ENCODE results near the gene MTFR2.

- no peak for TF ChIP-seq CTCF (IDR thresholded peaks at IDR 0.05)
- TF ChIP-seq POLR2A (IDR thresholded peaks at IDR 0.05), result no peak
Observed at GRCh38 chr6:136189104-136189503, 61.0 kb downstream of the MTFR2 start.
